Embryonic facial prominence (tissue), 1 donor: Measurements from ENCODE around the gene NACC2.

Source experiments
- DNase-seq: peaks from one replicate; pipeline ENCODE4 v3.0.0-alpha.2; 2016; ENCODE audit errors: extremely low spot score

The NACC2 gene

DNA sequence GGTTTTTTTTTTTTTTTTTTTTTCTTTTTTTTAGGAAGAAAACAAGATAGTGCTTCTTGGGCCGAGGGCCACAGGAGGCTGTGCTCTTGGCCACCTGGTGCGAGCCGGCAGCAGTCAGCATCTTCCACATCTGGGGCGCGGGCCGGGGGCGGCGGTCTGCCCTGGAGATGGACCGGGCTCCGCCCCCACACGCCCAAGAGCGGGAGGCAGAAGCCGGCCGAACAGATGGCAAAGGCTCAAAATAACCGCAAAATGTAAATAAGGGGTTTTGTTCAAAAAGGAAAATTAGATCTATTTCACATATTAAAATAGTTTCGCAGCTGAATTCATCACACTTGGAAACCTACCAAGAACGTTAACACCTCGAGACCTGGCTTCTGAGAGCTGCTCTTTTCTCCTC is 82.4 kb downstream of the NACC2 start:
- DNase-seq = no peak

DNA sequence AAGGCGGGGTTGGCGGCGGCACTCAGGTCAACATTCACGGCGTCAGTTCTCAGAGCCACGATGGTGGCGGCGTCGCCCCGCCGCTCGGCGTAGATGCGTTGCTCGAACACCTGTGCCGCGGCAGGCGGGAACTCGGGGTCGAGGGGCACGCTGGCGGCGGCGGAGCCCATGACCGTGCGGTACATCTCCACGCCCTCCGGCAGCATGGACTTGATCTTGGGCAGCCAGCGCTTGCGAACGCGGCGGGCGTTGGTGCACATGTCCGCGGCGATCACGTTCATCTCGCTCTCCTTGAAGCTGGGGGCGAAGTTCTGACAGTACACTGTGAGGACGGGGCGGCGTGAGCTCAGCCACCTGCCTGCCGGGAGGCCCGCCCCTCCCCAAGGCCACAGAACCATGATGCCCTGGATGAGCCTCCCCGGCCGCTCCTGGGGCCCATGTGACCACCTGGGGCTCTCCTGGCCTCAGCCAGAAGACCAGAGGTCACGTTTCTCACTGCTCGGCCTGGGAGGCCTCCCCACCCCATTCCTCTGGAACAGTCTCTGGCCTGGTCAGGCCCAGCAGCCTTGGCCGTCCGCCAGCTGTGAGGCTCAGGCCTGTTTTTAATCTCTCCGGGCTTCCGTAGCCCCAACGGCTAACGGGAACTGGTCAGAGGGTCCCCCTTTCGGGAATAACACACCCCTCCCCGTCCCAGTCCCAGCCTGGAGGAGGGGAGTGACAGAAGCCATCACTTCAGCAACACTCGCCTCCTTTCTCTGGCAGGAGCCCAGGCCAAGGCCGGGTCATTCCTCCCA is 83.2 kb downstream of the NACC2 start:
- no peak for DNase-seq

DNA sequence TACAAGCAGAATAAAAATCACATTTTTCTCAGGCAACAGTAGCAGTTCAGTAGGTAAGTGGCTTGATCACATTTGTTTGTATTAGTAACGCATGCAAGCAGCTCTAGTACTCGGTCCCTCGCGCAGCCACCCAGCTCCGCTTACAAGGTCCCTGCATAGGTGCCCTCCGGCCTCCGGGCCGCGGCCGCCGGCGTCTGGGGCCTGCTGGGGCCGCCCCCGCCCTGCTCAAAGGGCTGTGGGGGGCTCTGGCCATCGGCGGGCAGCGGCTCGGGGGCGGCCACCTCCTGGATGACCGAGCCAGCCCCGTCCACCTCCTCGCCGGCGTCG is 83.8 kb downstream of the NACC2 start:
- no peak for DNase-seq

DNA sequence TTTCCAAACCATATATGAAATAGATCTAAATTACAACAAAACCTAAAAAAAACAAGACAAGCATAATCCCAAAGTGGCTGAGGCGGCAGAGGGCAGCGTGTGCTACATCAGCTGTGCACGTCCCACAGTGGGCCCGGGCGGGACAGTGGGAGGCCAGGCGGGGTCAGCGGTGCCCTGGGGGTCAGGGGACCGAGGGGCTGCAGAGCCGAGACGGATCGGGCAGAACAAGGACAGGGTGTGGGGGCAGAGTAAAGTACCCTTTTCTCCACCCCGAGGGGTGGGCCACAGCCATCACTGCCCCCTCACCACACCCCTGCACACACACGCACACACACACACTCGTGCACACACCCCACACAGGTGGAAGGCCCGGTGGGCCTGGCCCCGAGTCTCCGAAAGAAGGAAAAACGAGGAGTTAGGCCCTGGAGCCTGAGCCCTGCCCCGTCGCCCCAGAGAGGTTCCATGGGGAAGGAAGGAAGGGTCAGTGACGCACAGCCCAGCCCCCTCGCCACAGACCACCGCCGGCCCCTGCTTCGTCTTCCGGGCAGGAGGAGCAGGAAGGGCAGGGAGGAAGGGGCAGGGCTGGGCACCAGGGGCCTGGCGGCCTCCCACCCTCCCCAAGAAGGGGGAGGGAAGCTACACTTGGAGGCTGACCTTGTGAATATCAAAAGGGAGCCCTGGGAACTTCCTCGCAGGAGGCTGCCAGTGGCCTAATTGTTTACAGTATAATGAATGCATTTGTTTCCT is 84.3 kb downstream of the NACC2 start:
- no peak for DNase-seq

- DNase-seq = no peak
Measured at GRCh38 chr9:136010176-136010575, 84.9 kb downstream of the NACC2 start.

- no peak for DNase-seq
Measured at GRCh38 chr9:136009516-136009915, 85.6 kb downstream of the NACC2 start.

DNA sequence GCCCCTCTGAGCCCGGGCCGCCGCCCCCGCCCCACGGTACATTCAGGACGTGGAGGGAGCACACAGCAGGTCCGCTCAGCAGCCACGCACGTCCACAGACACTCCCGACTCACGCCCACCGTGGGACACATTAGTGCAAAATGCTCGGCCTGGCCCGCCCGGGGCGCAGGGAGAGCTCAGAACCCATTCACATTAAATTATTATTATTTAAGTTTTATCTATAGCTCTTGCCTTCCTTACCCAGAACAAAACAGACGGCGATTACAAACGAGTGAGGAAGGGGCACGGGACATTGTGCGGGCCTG is 86.4 kb downstream of the NACC2 start:
- DNase-seq = no peak

GRCh38 chr9:136007934-136008692 is 87.0 kb downstream of the NACC2 start:
- no peak for DNase-seq

DNA sequence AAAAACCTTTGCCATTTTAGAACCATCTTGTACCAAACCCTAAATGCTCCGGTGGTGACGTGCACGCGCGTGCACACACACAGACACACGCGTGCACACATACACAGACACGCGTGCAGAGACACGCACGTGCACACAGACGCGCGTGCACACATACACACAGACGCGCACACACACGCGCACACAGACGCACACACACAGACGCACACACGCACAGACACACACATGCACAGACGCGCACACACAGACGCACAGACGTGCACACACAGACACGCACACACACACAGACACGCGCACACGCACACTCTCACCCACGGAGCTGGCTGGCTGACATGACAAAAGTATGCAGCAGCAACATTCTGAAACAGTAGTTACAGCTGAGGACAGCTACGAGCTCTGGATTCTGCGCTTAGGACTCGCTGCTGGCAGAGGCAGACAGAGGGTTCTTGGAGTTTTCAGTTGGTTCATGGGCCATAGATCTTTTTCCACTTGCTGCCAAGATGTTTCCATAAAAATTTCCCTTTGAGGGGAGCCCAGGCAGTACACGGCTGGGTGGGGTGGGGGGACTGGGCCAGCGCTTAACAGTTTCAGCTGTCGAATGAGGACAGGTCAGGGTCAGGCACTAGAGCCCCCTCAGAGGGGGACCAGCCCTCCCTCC is 87.7 kb downstream of the NACC2 start:
- no peak for DNase-seq

- no peak for DNase-seq
Measured at GRCh38 chr9:136006169-136006568, 88.9 kb downstream of the NACC2 start.

DNA sequence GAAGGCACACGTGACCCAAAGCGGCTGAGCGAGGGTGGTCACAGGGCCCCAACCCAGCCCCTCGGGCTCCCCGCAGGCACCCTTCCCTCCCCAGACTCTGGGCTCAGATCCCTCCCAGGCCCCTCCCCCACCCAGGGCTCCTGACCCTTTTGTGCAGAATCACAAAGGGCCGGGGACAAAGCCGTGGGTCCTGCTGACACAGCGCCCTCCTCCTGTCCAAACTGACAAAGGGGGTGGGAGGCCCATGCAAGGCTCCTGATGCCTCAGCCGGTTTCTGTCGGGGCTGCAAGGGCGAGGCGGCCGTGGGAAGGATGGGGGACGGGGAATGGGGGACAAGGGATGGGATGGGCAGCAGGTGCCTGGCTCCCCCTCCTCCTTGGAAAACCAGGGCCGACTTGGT is 90.4 kb downstream of the NACC2 start:
- no peak for DNase-seq

- no peak for DNase-seq
Measured at GRCh38 chr9:136004219-136004618, 90.9 kb downstream of the NACC2 start.

GRCh38 chr9:136003411-136004218 is 91.5 kb downstream of the NACC2 start:
- no peak for DNase-seq

- no peak for DNase-seq
Measured at GRCh38 chr9:136002881-136003280, 92.2 kb downstream of the NACC2 start.

- no peak for DNase-seq
Measured at GRCh38 chr9:136002215-136002614, 92.9 kb downstream of the NACC2 start.

DNA sequence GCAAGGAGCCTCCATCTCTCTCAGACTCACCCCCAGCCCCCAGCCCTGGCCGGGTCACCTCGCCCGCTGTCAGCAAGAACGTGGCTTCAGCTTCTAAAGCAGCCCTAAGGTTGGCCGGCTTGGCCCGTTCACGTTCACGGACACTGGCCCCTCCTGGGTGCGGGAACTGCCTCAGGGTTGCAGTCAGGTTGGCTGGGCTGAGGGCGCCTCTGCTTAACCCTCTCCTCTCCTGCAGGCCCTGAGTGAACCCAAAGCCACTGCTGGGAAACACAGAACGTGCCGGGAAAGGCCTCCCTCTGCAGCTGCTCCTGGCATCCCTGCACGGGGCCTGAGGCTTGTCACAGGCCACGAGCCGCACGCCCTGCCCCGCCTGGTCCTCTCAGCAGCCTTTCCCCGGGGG is 93.9 kb downstream of the NACC2 start:
- no peak for DNase-seq

- no peak for DNase-seq
Measured at GRCh38 chr9:135998410-135999071, 96.5 kb downstream of the NACC2 start.

GRCh38 chr9:135998016-135998380 is 97.1 kb downstream of the NACC2 start:
- DNase-seq = no peak

- no peak for DNase-seq
Measured at GRCh38 chr9:135997090-135998015, 97.7 kb downstream of the NACC2 start.

- DNase-seq = no peak
Measured at GRCh38 chr9:135995816-135996215, 99.3 kb downstream of the NACC2 start.
